ENCODE data around the gene ETS1.

DNA sequence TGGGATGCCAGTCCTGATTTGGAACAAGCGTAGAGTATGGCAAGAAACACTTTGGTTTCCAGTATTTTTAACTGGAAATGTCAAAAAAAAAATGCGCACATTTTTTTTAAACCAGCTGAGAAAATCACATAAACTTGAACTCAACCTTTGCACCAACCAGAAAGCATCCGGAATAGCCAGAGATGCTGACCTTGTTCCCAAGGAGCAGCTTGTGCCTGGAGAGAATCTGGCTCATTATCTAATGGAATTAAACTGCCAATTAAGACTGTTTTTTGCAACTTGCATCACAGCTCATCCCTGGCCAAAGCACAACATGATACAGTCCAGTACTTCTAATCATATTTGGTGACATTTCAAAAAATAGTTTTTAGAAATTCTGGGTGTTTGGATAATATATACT lies 8.4 kb upstream of the ETS1 start:
- TF ChIP-seq, protein P1, sequence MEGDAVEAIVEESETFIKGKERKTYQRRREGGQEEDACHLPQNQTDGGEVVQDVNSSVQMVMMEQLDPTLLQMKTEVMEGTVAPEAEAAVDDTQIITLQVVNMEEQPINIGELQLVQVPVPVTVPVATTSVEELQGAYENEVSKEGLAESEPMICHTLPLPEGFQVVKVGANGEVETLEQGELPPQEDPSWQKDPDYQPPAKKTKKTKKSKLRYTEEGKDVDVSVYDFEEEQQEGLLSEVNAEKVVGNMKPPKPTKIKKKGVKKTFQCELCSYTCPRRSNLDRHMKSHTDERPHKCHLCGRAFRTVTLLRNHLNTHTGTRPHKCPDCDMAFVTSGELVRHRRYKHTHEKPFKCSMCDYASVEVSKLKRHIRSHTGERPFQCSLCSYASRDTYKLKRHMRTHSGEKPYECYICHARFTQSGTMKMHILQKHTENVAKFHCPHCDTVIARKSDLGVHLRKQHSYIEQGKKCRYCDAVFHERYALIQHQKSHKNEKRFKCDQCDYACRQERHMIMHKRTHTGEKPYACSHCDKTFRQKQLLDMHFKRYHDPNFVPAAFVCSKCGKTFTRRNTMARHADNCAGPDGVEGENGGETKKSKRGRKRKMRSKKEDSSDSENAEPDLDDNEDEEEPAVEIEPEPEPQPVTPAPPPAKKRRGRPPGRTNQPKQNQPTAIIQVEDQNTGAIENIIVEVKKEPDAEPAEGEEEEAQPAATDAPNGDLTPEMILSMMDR (IDR thresholded peaks at IDR 0.05 in 8 of 11, conservative IDR thresholded peaks at IDR 0.05 in 3 of 11) = no peak
- TF ChIP-seq POLR2AphosphoS5 (IDR thresholded peaks at IDR 0.05) = no peak
